CD4-positive, alpha-beta T cell (primary cell): ENCODE measurements around the gene LCN9. TPM values are rescaled to one million over a fixed set of nuclear protein-coding genes. Genes with fewer than 3 reads are reported as not detected.

ENCODE experiments used
- ATAC-seq: fragments of 200-7000 bp; cut with Tn5 transposase; one replicate; pipeline ENCODE4 v1.10.0; 2022; ENCODE audit warnings: mild to moderate bottlenecking; ENCODE audit not compliant: poor library complexity
- CTCF ChIA-PET: fragments of 350-600 bp; sonication (Branson Sonifier 250); formaldehyde crosslinking; loops from one replicate; lab custom pipeline; 2021; ENCODE audit warnings: antibody characterized with exemption, inconsistent platforms; lab: Charles Lee
- POLR2A ChIA-PET: fragments of 350-600 bp; sonication (Branson Sonifier 250); formaldehyde crosslinking; loops from one replicate; lab custom pipeline; 2021; ENCODE audit warnings: antibody characterized with exemption, inconsistent platforms; lab: Charles Lee
- DNase-seq, 14 experiments: peaks; one replicate each; pipeline ENCODE4 v3.0.0-alpha.2; 2013 to 2020; ENCODE audit warnings: mixed read lengths in 2 of 14
- H3K27ac ChIP-seq, 2 donors: one replicate each; pipeline versions ENCODE4 v1.5.1 to v1.7.0; 2013; ENCODE audit warnings: low read length in 2 of 2, low read depth in 1 of 2, mild to moderate bottlenecking in 1 of 2
- H3K27me3 ChIP-seq, 2 experiments: 1 replicate in 1 of 2; 2 replicates in 1 of 2; pipeline versions ENCODE4 v1.6.1 to v1.7.0; 2013; ENCODE audit warnings: low read length in 2 of 2, control low read depth in 1 of 2, mild to moderate bottlenecking in 1 of 2, moderate library complexity in 1 of 2; ENCODE audit not compliant: insufficient read depth in 2 of 2, control insufficient read depth in 1 of 2
- H3K36me3 ChIP-seq: one replicate; pipeline ENCODE4 v1.6.1; 2013; ENCODE audit warnings: low read length, control low read depth; ENCODE audit not compliant: insufficient read depth
- H3K4me1 ChIP-seq: one replicate; pipeline ENCODE4 v1.6.1; 2013; ENCODE audit warnings: low read length, control low read depth; ENCODE audit not compliant: insufficient read depth
- H3K4me3 ChIP-seq: one replicate; pipeline ENCODE4 v1.5.1; 2013; ENCODE audit warnings: mild to moderate bottlenecking, low read length, moderate library complexity
- H3K9me3 ChIP-seq, 2 experiments: 1 replicate in 1 of 2; 2 replicates in 1 of 2; pipeline versions ENCODE4 v1.6.1 to v1.7.0; 2013; ENCODE audit warnings: low read length in 2 of 2, mild to moderate bottlenecking in 2 of 2, control low read depth in 1 of 2, moderate library complexity in 1 of 2; ENCODE audit not compliant: control insufficient read depth in 1 of 2, insufficient read depth in 1 of 2
- H3K27ac Mint-ChIP-seq: one replicate; pipeline ENCODE4 v1.8.0; 2020; ENCODE audit warnings: mixed read lengths
- H3K27me3 Mint-ChIP-seq: one replicate; pipeline ENCODE4 v1.8.0; 2021; ENCODE audit warnings: mixed read lengths
- H3K36me3 Mint-ChIP-seq: one replicate; pipeline ENCODE4 v1.8.0; 2021; ENCODE audit warnings: low read depth, mixed read lengths
- H3K4me1 Mint-ChIP-seq: one replicate; pipeline ENCODE4 v1.8.0; 2021; ENCODE audit warnings: low read depth, mixed read lengths
- H3K4me3 Mint-ChIP-seq: one replicate; pipeline ENCODE4 v1.8.0; 2020; ENCODE audit warnings: mild to moderate bottlenecking, mixed read lengths
- H3K9me3 Mint-ChIP-seq: one replicate; pipeline ENCODE4 v1.8.0; 2020; ENCODE audit warnings: mixed read lengths
- intact Hi-C, 2 experiments: fragments of 100-400 bp; cut with DNase I in 1 of 2; cut with micrococcal nuclease in 1 of 2; formaldehyde crosslinking; loops; one replicate each; pipeline versions ENCODE4 v1.15.1 to v1.9.0; 2023 to 2025; cut with DNase I, micrococcal nuclease
- total RNA-seq, 174 experiments: library from RNA in 2 of 174; stranded (reverse) in 2 of 174; gene quantifications; one replicate each; pipeline ENCODE4 v1.2.3 and lab custom pipeline; 2021 to 2026
- TF ChIP-seq, protein P1 (sequence below): fragments of 200-600 bp; IDR thresholded peaks from one replicate; pipeline ENCODE4 v1.8.0; 2022; ENCODE audit warnings: antibody characterized with exemption, mild to moderate bottlenecking

The LCN9 gene
- total RNA-seq, 2 experiments from 2014 or later: not detected

DNA sequence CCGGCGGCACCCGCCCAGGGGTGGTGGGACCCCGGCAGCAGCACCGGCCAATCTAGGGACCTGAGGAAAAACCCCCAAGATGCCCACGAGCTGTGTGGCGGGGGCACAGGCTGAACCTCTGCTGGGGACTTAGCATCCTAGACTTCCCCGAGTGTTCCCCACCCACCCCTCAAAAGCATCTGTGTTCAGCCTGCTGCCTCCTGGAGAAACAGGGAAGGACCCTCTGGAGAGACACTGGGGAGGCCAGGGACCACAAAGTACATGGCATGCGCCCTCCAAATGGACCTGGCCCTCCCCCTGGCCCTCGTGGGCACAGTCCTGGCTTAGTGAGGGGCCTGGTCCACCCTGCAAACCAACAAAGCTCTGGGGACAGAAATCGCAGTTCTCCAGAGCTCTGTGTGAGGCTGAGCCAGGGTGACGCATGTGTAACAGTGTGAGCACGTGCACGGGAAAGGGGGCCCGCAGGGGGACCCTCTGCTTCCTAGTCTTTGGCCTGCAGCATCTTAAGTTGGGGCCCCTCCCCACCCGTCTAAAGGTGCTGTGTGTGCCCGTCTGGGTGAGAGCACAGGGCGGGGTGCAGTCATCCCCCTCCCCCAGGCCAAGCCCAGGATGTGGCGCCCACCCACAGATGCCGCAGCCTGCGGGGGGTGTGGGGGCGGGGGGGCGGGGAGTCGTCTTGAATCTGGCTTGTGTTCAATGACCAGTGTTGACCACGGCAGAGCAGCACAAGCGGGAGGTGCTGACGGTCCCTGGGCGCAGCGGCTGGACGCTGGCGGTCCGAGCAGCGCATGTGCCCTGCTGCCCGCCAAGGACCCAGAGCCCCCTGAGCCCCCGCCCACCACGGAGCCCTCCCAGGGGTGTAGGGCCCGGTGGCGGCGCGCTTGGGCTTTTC lies 38.2 kb downstream of the LCN9 start:
- Mint-ChIP-seq H3K4me1 (no peaks in the 10 kb centered on the region), H3K4me3 (no peak overlapping the region), H3K27me3 (peaks cover 12% of the 10 kb centered on the region), H3K27ac (no peak overlapping the region), H3K36me3 (no peaks in the 10 kb centered on the region), H3K9me3 (no peaks in the 10 kb centered on the region)
- peak; percentile 51 for ATAC-seq
- POLR2A ChIA-PET: no interaction called here
- H3K27ac ChIP-seq: no peak overlapping the region
- H3K4me3 ChIP-seq: no peak overlapping the region
- peaks cover 0 to 16% of the 10 kb centered on the region in 2 experiments for H3K9me3 ChIP-seq
- peaks cover 14 to 22% of the 10 kb centered on the region in 2 experiments for H3K27me3 ChIP-seq
- TF ChIP-seq, protein P1, sequence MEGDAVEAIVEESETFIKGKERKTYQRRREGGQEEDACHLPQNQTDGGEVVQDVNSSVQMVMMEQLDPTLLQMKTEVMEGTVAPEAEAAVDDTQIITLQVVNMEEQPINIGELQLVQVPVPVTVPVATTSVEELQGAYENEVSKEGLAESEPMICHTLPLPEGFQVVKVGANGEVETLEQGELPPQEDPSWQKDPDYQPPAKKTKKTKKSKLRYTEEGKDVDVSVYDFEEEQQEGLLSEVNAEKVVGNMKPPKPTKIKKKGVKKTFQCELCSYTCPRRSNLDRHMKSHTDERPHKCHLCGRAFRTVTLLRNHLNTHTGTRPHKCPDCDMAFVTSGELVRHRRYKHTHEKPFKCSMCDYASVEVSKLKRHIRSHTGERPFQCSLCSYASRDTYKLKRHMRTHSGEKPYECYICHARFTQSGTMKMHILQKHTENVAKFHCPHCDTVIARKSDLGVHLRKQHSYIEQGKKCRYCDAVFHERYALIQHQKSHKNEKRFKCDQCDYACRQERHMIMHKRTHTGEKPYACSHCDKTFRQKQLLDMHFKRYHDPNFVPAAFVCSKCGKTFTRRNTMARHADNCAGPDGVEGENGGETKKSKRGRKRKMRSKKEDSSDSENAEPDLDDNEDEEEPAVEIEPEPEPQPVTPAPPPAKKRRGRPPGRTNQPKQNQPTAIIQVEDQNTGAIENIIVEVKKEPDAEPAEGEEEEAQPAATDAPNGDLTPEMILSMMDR: no peak
- H3K36me3 ChIP-seq: no peaks in the 10 kb centered on the region
- DNase-seq: peak in 2 of 14 experiments; percentile 2 to 18
- CTCF ChIA-PET: no interaction called here
- peaks cover 14% of the 10 kb centered on the region for H3K4me1 ChIP-seq
- intact Hi-C loops: no loop called here

GRCh38 chr9:135701959-135702721 lies 39.0 kb downstream of the LCN9 start, which contains the start of gene KCNT1:
TSS of gene KCNT1 (plus strand) at chr9:135702185. CDS start at chr9:135702259, 74 bp downstream.
- no peak within 1 kb of the TSS for H3K27ac ChIP-seq
- ChIA-PET POLR2A (no interaction called here), CTCF (no interaction called here)
- peaks cover 14 to 22% of the 10 kb centered on the region in 2 experiments for H3K27me3 ChIP-seq
- no peaks in the 10 kb centered on the region for H3K9me3 Mint-ChIP-seq
- TF ChIP-seq, protein P1: peak; percentile 80
- H3K27ac Mint-ChIP-seq: no peak within 1 kb of the TSS
- H3K9me3 ChIP-seq: peaks cover 0 to 16% of the 10 kb centered on the region in 2 experiments
- no peaks in the 10 kb centered on the region for H3K36me3 ChIP-seq
- H3K36me3 Mint-ChIP-seq: no peaks in the 10 kb centered on the region
- intact Hi-C loops: no loop called here
- peak; percentile 49 for ATAC-seq
- no peak within 1 kb of the TSS for H3K4me3 ChIP-seq
- H3K4me1 ChIP-seq: peaks cover 14% of the 10 kb centered on the region
- no peaks in the 10 kb centered on the region for H3K4me1 Mint-ChIP-seq
- H3K4me3 Mint-ChIP-seq: no peak within 1 kb of the TSS
- peak in 12 of 14 experiments; percentile 15 to 72 (median 44) for DNase-seq
- H3K27me3 Mint-ChIP-seq: peaks cover 12% of the 10 kb centered on the region

DNA sequence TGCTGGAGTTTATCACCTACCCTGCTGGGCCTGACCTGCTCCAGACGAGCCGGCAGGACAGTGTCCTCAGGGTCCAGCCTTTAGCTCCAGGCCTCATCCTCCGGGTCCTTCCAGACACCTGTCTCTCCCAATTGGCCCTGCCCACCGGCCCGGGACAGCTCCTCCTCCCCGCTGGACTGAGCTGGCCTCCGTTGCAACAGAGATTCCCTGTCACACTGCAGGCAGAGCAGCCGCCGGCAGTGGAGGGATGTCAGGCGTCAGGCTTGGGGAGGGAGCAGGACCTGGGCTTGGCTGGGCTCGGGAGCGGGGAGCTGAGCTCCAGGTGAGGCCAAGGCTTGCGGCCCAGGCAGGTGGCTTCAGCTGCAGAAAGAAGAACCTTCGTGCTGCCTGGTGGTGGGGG lies 40.6 kb downstream of the LCN9 start:
- Mint-ChIP-seq H3K36me3 (no peaks in the 10 kb centered on the region), H3K27ac (no peak overlapping the region), H3K4me1 (no peaks in the 10 kb centered on the region), H3K9me3 (no peaks in the 10 kb centered on the region), H3K27me3 (peaks cover 12% of the 10 kb centered on the region), H3K4me3 (no peak overlapping the region)
- POLR2A ChIA-PET: no interaction called here
- H3K4me1 ChIP-seq: peaks cover 14% of the 10 kb centered on the region
- H3K27me3 ChIP-seq: peaks cover 14 to 22% of the 10 kb centered on the region in 2 experiments
- TF ChIP-seq, protein P1: no peak
- DNase-seq: no peak
- H3K4me3 ChIP-seq: no peak overlapping the region
- H3K27ac ChIP-seq: no peak overlapping the region
- no peak for ATAC-seq
- CTCF ChIA-PET: no interaction called here
- intact Hi-C loops: no loop called here
- peaks cover 0 to 20% of the 10 kb centered on the region in 2 experiments for H3K9me3 ChIP-seq
- no peaks in the 10 kb centered on the region for H3K36me3 ChIP-seq
